ENCODE results near the gene CCDC80. TPM values are rescaled to one million over a fixed set of nuclear protein-coding genes. Genes with fewer than 3 reads are reported as not detected.

The CCDC80 gene
- polyA plus RNA-seq, 3 donors: 0.05 TPM; not detected in 2

DNA sequence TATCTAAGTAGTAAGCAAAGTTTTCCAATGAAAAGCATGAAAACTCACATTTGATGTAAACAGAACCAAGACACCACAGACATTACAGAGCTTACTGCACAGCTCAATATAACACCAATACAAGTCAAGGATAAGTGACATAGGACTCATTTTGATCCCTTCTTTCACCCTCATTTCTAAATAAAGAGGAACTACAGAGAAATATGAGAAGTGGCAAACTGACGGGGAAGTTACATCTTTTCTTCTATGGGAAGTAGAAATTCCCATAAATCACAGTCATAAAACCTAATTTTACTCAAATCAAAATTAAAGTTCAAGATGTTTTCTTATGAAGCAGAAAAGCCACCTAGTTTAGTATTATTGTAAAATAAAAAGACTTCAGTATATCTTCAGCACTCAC lies 83.0 kb downstream of the CCDC80 start:
- H3K79me2 ChIP-seq (ENCODE audit: insufficient read depth, low read length): peaks cover 91% of the 10 kb centered on the region
- WGBS (ENCODE audit: insufficient coverage): no CpG with 5 or more reads among the region's 1 CpG
- H3K27me3 ChIP-seq (ENCODE audit: control insufficient read depth in 2 of 2, insufficient read depth in 2 of 2, low read length in 2 of 2): no peaks in the 10 kb centered on the region
- intact Hi-C loops (cut with micrococcal nuclease): no loop called here
- H3K4me3 Mint-ChIP-seq: peak overlapping the region in 1 of 2 donors; percentile 84
- no peaks in the 10 kb centered on the region for H3K27me3 Mint-ChIP-seq (ENCODE audit: low read depth in 3 of 3)
- no peak overlapping the region for H3K9ac ChIP-seq (ENCODE audit: insufficient read depth, low read length, poor library complexity, severe bottlenecking)
- TF ChIP-seq, protein P1, sequence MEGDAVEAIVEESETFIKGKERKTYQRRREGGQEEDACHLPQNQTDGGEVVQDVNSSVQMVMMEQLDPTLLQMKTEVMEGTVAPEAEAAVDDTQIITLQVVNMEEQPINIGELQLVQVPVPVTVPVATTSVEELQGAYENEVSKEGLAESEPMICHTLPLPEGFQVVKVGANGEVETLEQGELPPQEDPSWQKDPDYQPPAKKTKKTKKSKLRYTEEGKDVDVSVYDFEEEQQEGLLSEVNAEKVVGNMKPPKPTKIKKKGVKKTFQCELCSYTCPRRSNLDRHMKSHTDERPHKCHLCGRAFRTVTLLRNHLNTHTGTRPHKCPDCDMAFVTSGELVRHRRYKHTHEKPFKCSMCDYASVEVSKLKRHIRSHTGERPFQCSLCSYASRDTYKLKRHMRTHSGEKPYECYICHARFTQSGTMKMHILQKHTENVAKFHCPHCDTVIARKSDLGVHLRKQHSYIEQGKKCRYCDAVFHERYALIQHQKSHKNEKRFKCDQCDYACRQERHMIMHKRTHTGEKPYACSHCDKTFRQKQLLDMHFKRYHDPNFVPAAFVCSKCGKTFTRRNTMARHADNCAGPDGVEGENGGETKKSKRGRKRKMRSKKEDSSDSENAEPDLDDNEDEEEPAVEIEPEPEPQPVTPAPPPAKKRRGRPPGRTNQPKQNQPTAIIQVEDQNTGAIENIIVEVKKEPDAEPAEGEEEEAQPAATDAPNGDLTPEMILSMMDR (IDR thresholded peaks at IDR 0.05): no peak
- H3K27ac ChIP-seq (ENCODE audit: low read depth in 1 of 2, low read length in 2 of 2): peak overlapping the region in 1 of 2 donors; percentile 54
- peaks cover 3% of the 10 kb centered on the region in 2 donors for H3K36me3 ChIP-seq (replicated peaks in 1 of 2; ENCODE audit: control insufficient read depth in 1 of 2, insufficient read depth in 2 of 2, low read length in 2 of 2)
- H3K36me3 Mint-ChIP-seq: peaks cover 14 to 16% of the 10 kb centered on the region in 2 donors
- peak; percentile 41 to 84 (median 78) for DNase-seq
- H3K4me3 ChIP-seq (replicated peaks in 1 of 3; ENCODE audit: low read depth in 2 of 3, low read length in 3 of 3): peak overlapping the region in 2 of 3 experiments; percentile 4 to 94
- H2AFZ ChIP-seq (ENCODE audit: insufficient read depth, low read depth, low read length, poor library complexity, severe bottlenecking): no peak overlapping the region
- H4K20me1 ChIP-seq (ENCODE audit: insufficient read depth, low read length): peaks cover 23% of the 10 kb centered on the region
- peak overlapping the region; percentile 88 for H3K4me2 ChIP-seq (replicated peaks; ENCODE audit: extremely low read depth, low read length, poor library complexity, severe bottlenecking)
- H3K9me3 Mint-ChIP-seq: no peaks in the 10 kb centered on the region
- H3K9me3 ChIP-seq (replicated peaks in 1 of 2; ENCODE audit: control insufficient read depth in 1 of 2, insufficient read depth in 1 of 2, low read length in 2 of 2): no peaks in the 10 kb centered on the region
- peak overlapping the region; percentile 38 to 99 (median 88) for H3K27ac Mint-ChIP-seq
- peaks cover 61% of the 10 kb centered on the region for H3K4me1 Mint-ChIP-seq
- H3K4me1 ChIP-seq (ENCODE audit: control insufficient read depth in 1 of 2, insufficient read depth in 2 of 2, low read length in 2 of 2): peaks cover 61 to 75% of the 10 kb centered on the region in 2 donors

DNA sequence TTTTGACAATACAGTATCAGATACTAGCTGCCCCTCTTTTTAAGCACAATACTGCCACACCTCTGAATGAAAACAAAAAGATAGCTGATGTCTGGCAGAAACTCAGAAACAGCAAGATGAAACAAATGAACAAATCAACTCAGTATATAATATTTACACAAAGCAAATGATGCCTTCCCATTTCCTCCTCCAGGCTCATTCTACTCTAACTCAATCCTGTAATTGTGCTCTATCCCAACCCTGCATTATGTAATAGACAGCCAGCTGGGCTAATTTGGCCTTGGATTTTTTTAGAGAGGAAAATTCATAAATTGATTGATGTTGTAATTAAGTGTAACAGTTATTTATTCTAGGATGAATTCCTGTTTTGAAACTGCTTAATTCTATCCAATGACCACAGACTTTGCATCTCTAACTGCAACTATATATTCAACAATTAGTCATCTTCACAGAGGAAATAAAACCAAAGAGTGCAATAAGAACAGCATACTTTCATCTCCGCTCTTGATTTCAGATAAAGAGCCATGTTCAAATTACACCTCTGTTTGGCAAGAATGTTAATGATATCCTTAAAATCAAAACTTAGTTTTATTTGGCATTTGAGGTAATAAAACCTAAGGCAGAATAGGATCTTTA lies 85.3 kb downstream of the CCDC80 start:
- H4K20me1 ChIP-seq (ENCODE audit: insufficient read depth, low read length): peaks cover 46% of the 10 kb centered on the region
- WGBS (ENCODE audit: insufficient coverage): no CpG with 5 or more reads among the region's 1 CpG

More for the DNA sequence above, 85.3 kb downstream of the CCDC80 start:
- DNase-seq: peak in 2 of 3 donors; percentile 55 to 66
- Histone ChIP-seq H3K9ac (ENCODE audit: insufficient read depth, low read length, poor library complexity, severe bottlenecking) (peak overlapping the region; percentile 33), H3K4me2 (replicated peaks; ENCODE audit: extremely low read depth, low read length, poor library complexity, severe bottlenecking) (peak overlapping the region; percentile 77), H3K4me1 (ENCODE audit: control insufficient read depth in 1 of 2, insufficient read depth in 2 of 2, low read length in 2 of 2) (peaks cover 60 to 76% of the 10 kb centered on the region in 2 donors), H3K27ac (ENCODE audit: low read depth in 1 of 2, low read length in 2 of 2) (peak overlapping the region; percentile 67 to 74), H3K4me3 (replicated peaks in 1 of 3; ENCODE audit: low read depth in 2 of 3, low read length in 3 of 3) (peak overlapping the region; percentile 18 to 69 (median 51)), H3K27me3 (ENCODE audit: control insufficient read depth in 2 of 2, insufficient read depth in 2 of 2, low read length in 2 of 2) (no peaks in the 10 kb centered on the region), H3K79me2 (ENCODE audit: insufficient read depth, low read length) (peaks cover 95% of the 10 kb centered on the region), H3K9me3 (replicated peaks in 1 of 2; ENCODE audit: control insufficient read depth in 1 of 2, insufficient read depth in 1 of 2, low read length in 2 of 2) (no peaks in the 10 kb centered on the region), H3K36me3 (replicated peaks in 1 of 2; ENCODE audit: control insufficient read depth in 1 of 2, insufficient read depth in 2 of 2, low read length in 2 of 2) (peaks cover 13 to 26% of the 10 kb centered on the region in 2 donors), H2AFZ (ENCODE audit: insufficient read depth, low read depth, low read length, poor library complexity, severe bottlenecking) (peak overlapping the region; percentile 19)
- peaks cover 69% of the 10 kb centered on the region for H3K4me1 Mint-ChIP-seq
- H3K36me3 Mint-ChIP-seq: peaks cover 27 to 32% of the 10 kb centered on the region in 2 donors
- no peaks in the 10 kb centered on the region for H3K27me3 Mint-ChIP-seq (ENCODE audit: low read depth in 3 of 3)
- H3K4me3 Mint-ChIP-seq: peak overlapping the region; percentile 74 to 88
- no peaks in the 10 kb centered on the region for H3K9me3 Mint-ChIP-seq
- TF ChIP-seq, protein P1 (IDR thresholded peaks at IDR 0.05): no peak
- peak overlapping the region; percentile 81 to 95 (median 91) for H3K27ac Mint-ChIP-seq
- intact Hi-C loops (cut with micrococcal nuclease): no loop called here
